CD4-positive, alpha-beta T cell (primary cell): ENCODE measurements around the gene IGFBP6. TPM values are rescaled to one million over a fixed set of nuclear protein-coding genes. Genes with fewer than 3 reads are reported as not detected.

Experiments used
- ATAC-seq: fragments of 200-7000 bp; cut with Tn5 transposase; one replicate; pipeline ENCODE4 v1.10.0; 2022; ENCODE audit warnings: mild to moderate bottlenecking; ENCODE audit not compliant: poor library complexity
- CTCF ChIA-PET: fragments of 350-600 bp; sonication (Branson Sonifier 250); formaldehyde crosslinking; loops from one replicate; lab custom pipeline; 2021; ENCODE audit warnings: antibody characterized with exemption, inconsistent platforms; lab: Charles Lee
- POLR2A ChIA-PET: fragments of 350-600 bp; sonication (Branson Sonifier 250); formaldehyde crosslinking; loops from one replicate; lab custom pipeline; 2021; ENCODE audit warnings: antibody characterized with exemption, inconsistent platforms; lab: Charles Lee
- DNase-seq, 14 experiments: peaks; one replicate each; pipeline ENCODE4 v3.0.0-alpha.2; 2013 to 2020; ENCODE audit warnings: mixed read lengths in 2 of 14
- H3K27ac ChIP-seq, 2 donors: one replicate each; pipeline versions ENCODE4 v1.5.1 to v1.7.0; 2013; ENCODE audit warnings: low read length in 2 of 2, low read depth in 1 of 2, mild to moderate bottlenecking in 1 of 2
- H3K27me3 ChIP-seq, 2 experiments: 1 replicate in 1 of 2; 2 replicates in 1 of 2; pipeline versions ENCODE4 v1.6.1 to v1.7.0; 2013; ENCODE audit warnings: low read length in 2 of 2, control low read depth in 1 of 2, mild to moderate bottlenecking in 1 of 2, moderate library complexity in 1 of 2; ENCODE audit not compliant: insufficient read depth in 2 of 2, control insufficient read depth in 1 of 2
- H3K36me3 ChIP-seq: one replicate; pipeline ENCODE4 v1.6.1; 2013; ENCODE audit warnings: low read length, control low read depth; ENCODE audit not compliant: insufficient read depth
- H3K4me1 ChIP-seq: one replicate; pipeline ENCODE4 v1.6.1; 2013; ENCODE audit warnings: low read length, control low read depth; ENCODE audit not compliant: insufficient read depth
- H3K4me3 ChIP-seq: one replicate; pipeline ENCODE4 v1.5.1; 2013; ENCODE audit warnings: mild to moderate bottlenecking, low read length, moderate library complexity
- H3K9me3 ChIP-seq, 2 experiments: 1 replicate in 1 of 2; 2 replicates in 1 of 2; pipeline versions ENCODE4 v1.6.1 to v1.7.0; 2013; ENCODE audit warnings: low read length in 2 of 2, mild to moderate bottlenecking in 2 of 2, control low read depth in 1 of 2, moderate library complexity in 1 of 2; ENCODE audit not compliant: control insufficient read depth in 1 of 2, insufficient read depth in 1 of 2
- H3K27ac Mint-ChIP-seq: one replicate; pipeline ENCODE4 v1.8.0; 2020; ENCODE audit warnings: mixed read lengths
- H3K27me3 Mint-ChIP-seq: one replicate; pipeline ENCODE4 v1.8.0; 2021; ENCODE audit warnings: mixed read lengths
- H3K36me3 Mint-ChIP-seq: one replicate; pipeline ENCODE4 v1.8.0; 2021; ENCODE audit warnings: low read depth, mixed read lengths
- H3K4me1 Mint-ChIP-seq: one replicate; pipeline ENCODE4 v1.8.0; 2021; ENCODE audit warnings: low read depth, mixed read lengths
- H3K4me3 Mint-ChIP-seq: one replicate; pipeline ENCODE4 v1.8.0; 2020; ENCODE audit warnings: mild to moderate bottlenecking, mixed read lengths
- H3K9me3 Mint-ChIP-seq: one replicate; pipeline ENCODE4 v1.8.0; 2020; ENCODE audit warnings: mixed read lengths
- intact Hi-C, 2 experiments: fragments of 100-400 bp; cut with DNase I in 1 of 2; cut with micrococcal nuclease in 1 of 2; formaldehyde crosslinking; loops; one replicate each; pipeline versions ENCODE4 v1.15.1 to v1.9.0; 2023 to 2025; cut with DNase I, micrococcal nuclease
- total RNA-seq, 174 experiments: library from RNA in 2 of 174; stranded (reverse) in 2 of 174; gene quantifications; one replicate each; pipeline ENCODE4 v1.2.3 and lab custom pipeline; 2021 to 2026
- TF ChIP-seq, protein P1 (sequence below): fragments of 200-600 bp; IDR thresholded peaks from one replicate; pipeline ENCODE4 v1.8.0; 2022; ENCODE audit warnings: antibody characterized with exemption, mild to moderate bottlenecking

The IGFBP6 gene
- total RNA-seq, 2 experiments from 2014 or later = 0.49 TPM; not detected in 1

DNA sequence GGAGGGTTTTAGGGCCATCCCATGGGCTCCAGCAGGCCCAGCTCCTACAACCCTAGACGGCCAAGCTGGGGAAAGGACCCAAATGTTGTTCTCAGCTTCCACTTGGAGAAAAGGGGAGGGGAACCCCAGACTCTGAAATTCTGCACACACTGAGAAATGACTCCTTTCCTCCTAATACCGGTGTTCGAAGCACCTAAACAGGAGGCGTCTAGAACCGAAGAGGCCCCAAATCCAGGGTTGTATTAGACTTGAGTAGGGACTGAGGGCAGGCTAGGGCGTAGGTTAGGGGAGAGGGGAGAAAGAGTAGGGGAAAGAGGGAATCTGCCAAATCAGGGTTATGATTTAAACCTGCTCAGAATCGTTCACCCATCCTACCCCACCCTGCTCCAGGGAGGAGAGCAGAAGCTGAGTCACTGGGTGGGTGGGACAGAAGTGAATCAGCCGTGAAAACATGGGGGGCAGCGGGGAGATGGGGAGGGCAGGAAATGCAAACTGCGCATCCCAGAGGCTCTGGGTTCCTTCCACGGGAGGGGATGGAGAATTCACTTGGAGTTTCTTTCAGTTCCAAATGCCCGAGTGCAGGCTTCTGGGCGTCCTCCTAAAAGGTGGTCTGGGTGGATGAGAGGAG lies 1.0 kb downstream of the IGFBP6 start:
- intact Hi-C loops = loop anchor here (2.0 to 5.0 kb wide), 2 partner anchors 20 to 61 kb away; partner anchors contain the start of gene SPRYD3 (in 1 of the 2)
- peak in 2 of 14 experiments; percentile 4 to 43 for DNase-seq
- ATAC-seq = no peak

DNA sequence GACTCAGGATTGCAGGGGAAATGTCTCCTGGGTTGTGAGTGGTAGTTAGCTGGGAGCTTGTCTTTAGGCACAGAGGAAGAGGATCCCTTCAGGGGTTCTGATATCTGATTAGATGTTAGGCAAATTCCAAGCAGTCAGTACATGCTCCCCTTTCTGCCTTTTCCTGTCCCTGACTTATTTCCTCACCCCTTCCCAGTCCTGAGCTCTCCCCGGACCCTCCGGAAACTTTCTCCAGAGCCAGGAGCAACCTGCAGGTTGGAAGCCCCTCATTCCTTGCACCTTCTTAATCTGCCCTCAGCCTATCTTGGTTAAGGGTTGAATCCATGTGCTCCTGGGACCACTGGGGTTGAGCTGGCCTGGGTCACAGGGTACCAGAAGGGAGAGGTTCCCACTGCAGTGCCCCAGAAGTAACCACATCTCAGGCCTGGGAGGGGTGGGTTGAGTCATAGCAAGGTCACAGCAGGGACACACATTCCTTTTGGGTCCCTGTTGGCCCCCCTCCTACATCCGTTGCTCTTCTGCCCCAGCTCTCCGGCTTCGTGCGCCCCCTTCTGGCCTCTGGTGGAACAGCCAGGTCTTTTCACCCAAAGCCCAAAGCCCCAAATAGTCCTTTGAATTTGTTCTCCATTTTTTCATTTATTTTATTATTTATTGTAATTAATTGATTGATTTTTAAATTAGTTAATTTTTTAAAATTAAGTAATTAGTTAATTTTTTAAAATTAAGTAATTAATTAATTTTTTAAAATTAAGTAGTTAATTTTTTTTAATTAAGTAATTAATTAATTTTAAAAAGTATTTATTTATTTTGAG lies 1.8 kb downstream of the IGFBP6 start:
- Histone ChIP-seq H3K9me3 (no peaks in the 10 kb centered on the region), H3K27me3 (peaks cover 0 to 11% of the 10 kb centered on the region in 2 experiments), H3K36me3 (no peaks in the 10 kb centered on the region), H3K4me1 (peaks cover 65% of the 10 kb centered on the region), H3K4me3 (no peak overlapping the region), H3K27ac (no peak overlapping the region)
- peaks cover 5% of the 10 kb centered on the region for H3K27me3 Mint-ChIP-seq
- no peaks in the 10 kb centered on the region for H3K9me3 Mint-ChIP-seq
- TF ChIP-seq, protein P1, sequence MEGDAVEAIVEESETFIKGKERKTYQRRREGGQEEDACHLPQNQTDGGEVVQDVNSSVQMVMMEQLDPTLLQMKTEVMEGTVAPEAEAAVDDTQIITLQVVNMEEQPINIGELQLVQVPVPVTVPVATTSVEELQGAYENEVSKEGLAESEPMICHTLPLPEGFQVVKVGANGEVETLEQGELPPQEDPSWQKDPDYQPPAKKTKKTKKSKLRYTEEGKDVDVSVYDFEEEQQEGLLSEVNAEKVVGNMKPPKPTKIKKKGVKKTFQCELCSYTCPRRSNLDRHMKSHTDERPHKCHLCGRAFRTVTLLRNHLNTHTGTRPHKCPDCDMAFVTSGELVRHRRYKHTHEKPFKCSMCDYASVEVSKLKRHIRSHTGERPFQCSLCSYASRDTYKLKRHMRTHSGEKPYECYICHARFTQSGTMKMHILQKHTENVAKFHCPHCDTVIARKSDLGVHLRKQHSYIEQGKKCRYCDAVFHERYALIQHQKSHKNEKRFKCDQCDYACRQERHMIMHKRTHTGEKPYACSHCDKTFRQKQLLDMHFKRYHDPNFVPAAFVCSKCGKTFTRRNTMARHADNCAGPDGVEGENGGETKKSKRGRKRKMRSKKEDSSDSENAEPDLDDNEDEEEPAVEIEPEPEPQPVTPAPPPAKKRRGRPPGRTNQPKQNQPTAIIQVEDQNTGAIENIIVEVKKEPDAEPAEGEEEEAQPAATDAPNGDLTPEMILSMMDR = peak; percentile 97
- H3K27ac Mint-ChIP-seq = peak overlapping the region; percentile 4
- intact Hi-C loops = loop anchor here (1.0 to 5.0 kb wide), 4 partner anchors 20 to 62 kb away; partner anchors contain the start of gene SPRYD3 (in 2 of the 2)
- ATAC-seq = peak; percentile 73
- CTCF ChIA-PET = interaction anchor here (0.7 to 7.6 kb wide), 10 partner anchors 12 to 61 kb away, joined by 3 to 114 read pairs (median 7); partner anchors contain the start of gene SPRYD3
- peak overlapping the region; percentile 71 for H3K4me3 Mint-ChIP-seq
- H3K36me3 Mint-ChIP-seq = no peaks in the 10 kb centered on the region
- POLR2A ChIA-PET = interaction anchor here (0.7 to 4.8 kb wide), 6 partner anchors 14 to 222 kb away, joined by 3 to 37 read pairs (median 6); partner anchors contain the start of genes AAAS and SPRYD3
- H3K4me1 Mint-ChIP-seq = peaks cover 50% of the 10 kb centered on the region
- peak; percentile 82 to 94 (median 86) for DNase-seq

More for the DNA sequence above, 1.0 kb downstream of the IGFBP6 start:
- POLR2A ChIA-PET = interaction anchor here (0.9 to 4.8 kb wide), 6 partner anchors 14 to 223 kb away, joined by 3 to 37 read pairs (median 6); partner anchors contain the start of genes AAAS and SPRYD3
- Mint-ChIP-seq H3K9me3 (no peaks in the 10 kb centered on the region), H3K36me3 (no peaks in the 10 kb centered on the region), H3K4me3 (peak overlapping the region; percentile 76), H3K4me1 (peaks cover 42% of the 10 kb centered on the region), H3K27me3 (peaks cover 5% of the 10 kb centered on the region), H3K27ac (peak overlapping the region; percentile 55)
- H3K27ac ChIP-seq = peak overlapping the region in 1 of 2 donors; percentile 29
- H3K9me3 ChIP-seq = no peaks in the 10 kb centered on the region
- TF ChIP-seq, protein P1 = no peak
- H3K36me3 ChIP-seq = no peaks in the 10 kb centered on the region
- peaks cover 0 to 11% of the 10 kb centered on the region in 2 experiments for H3K27me3 ChIP-seq
- H3K4me1 ChIP-seq = peaks cover 57% of the 10 kb centered on the region
- CTCF ChIA-PET = interaction anchor here (0.5 to 7.6 kb wide), 10 partner anchors 13 to 1775 kb away, joined by 3 to 114 read pairs (median 6); partner anchors contain the start of genes BIN2 and SPRYD3
- H3K4me3 ChIP-seq = peak overlapping the region; percentile 51

DNA sequence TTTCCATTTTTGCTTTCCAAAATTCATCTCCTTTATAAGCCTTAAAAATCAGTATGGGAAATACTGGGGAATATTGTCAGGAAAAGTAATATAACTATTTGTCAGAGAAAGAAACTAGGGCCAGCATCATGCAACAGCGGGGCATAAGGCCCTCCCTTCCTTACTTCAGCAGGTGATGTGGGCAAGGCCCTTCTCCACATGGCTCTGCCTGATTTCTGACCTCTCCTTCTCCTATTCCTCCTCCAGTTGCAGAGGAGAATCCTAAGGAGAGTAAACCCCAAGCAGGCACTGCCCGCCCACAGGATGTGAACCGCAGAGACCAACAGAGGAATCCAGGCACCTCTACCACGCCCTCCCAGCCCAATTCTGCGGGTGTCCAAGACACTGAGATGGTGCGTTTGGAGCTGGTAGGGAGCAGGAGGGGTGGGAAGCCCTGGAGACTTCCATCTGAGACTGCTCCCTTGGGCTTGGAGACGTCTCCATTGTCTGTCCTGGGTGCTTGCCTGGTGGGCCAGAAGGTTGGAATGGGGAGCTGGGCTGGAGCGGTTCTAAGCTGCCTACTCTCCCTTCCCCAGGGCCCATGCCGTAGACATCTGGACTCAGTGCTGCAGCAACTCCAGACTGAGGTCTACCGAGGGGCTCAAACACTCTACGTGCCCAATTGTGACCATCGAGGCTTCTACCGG lies 3.1 kb downstream of the IGFBP6 start:
- H3K4me3 ChIP-seq = no peak overlapping the region
- TF ChIP-seq, protein P1 = no peak
- H3K4me1 Mint-ChIP-seq = peaks cover 53% of the 10 kb centered on the region
- H3K27ac ChIP-seq = no peak overlapping the region
- H3K27me3 Mint-ChIP-seq = peaks cover 5% of the 10 kb centered on the region
- H3K27me3 ChIP-seq = peaks cover 0 to 11% of the 10 kb centered on the region in 2 experiments
- no peaks in the 10 kb centered on the region for H3K9me3 ChIP-seq
- no peaks in the 10 kb centered on the region for H3K36me3 ChIP-seq
- CTCF ChIA-PET = interaction anchor here (1.2 to 7.6 kb wide), 6 partner anchors 13 to 46 kb away, joined by 3 to 114 read pairs (median 12); partner anchors contain the start of gene SPRYD3
- H3K4me1 ChIP-seq = peaks cover 75% of the 10 kb centered on the region
- ATAC-seq = no peak
- H3K27ac Mint-ChIP-seq = no peak overlapping the region
- intact Hi-C loops = no loop called here
- no peaks in the 10 kb centered on the region for H3K36me3 Mint-ChIP-seq
- H3K9me3 Mint-ChIP-seq = no peaks in the 10 kb centered on the region
- POLR2A ChIA-PET = interaction anchor here (4.8 kb wide), 1 partner anchor 34 kb away, joined by 26 read pairs; no protein-coding TSS in a partner anchor
- no peak for DNase-seq
- H3K4me3 Mint-ChIP-seq = no peak overlapping the region
